GM21367 (cell line): ENCODE results near the gene VAT1L.

Experiments used
- ATAC-seq: cut with Tn5 transposase; IDR thresholded peaks from one replicate; pipeline ENCODE4 v1.9.1; 2021; ENCODE audit not compliant: unreplicated experiment

The VAT1L gene

GRCh38 chr16:77868052-77868451 lies 79.7 kb downstream of the VAT1L start:
- peak; percentile 19 for ATAC-seq

- peak; percentile 95 for ATAC-seq
Measured at GRCh38 chr16:77868478-77868877, 80.1 kb downstream of the VAT1L start.

GRCh38 chr16:77869997-77870813 lies 81.8 kb downstream of the VAT1L start:
- no peak for ATAC-seq

GRCh38 chr16:77871932-77872331 lies 83.6 kb downstream of the VAT1L start:
- ATAC-seq, result no peak

- ATAC-seq, result no peak
Measured at GRCh38 chr16:77873066-77873465, 84.7 kb downstream of the VAT1L start.

GRCh38 chr16:77874347-77874746 lies 86.0 kb downstream of the VAT1L start:
- no peak for ATAC-seq

- no peak for ATAC-seq
Measured at GRCh38 chr16:77876776-77877175, 88.4 kb downstream of the VAT1L start.

- no peak for ATAC-seq
Measured at GRCh38 chr16:77877712-77878347, 89.5 kb downstream of the VAT1L start.

GRCh38 chr16:77881355-77882030 lies 93.1 kb downstream of the VAT1L start:
- ATAC-seq, result no peak

- no peak for ATAC-seq
Measured at GRCh38 chr16:77882358-77882757, 94.0 kb downstream of the VAT1L start.

GRCh38 chr16:77885571-77886295 lies 97.4 kb downstream of the VAT1L start:
- no peak for ATAC-seq

GRCh38 chr16:77888871-77889270 lies 100.5 kb downstream of the VAT1L start:
- no peak for ATAC-seq

GRCh38 chr16:77890075-77890474 lies 101.7 kb downstream of the VAT1L start:
- ATAC-seq, result no peak

GRCh38 chr16:77894162-77894561 lies 105.8 kb downstream of the VAT1L start:
- no peak for ATAC-seq

GRCh38 chr16:77895962-77896361 lies 107.6 kb downstream of the VAT1L start:
- no peak for ATAC-seq

- ATAC-seq, result no peak
Measured at GRCh38 chr16:77896415-77897128, 108.2 kb downstream of the VAT1L start.

- ATAC-seq, result no peak
Measured at GRCh38 chr16:77897129-77897437, 108.7 kb downstream of the VAT1L start.

GRCh38 chr16:77897831-77898605 lies 109.7 kb downstream of the VAT1L start:
- no peak for ATAC-seq

- no peak for ATAC-seq
Measured at GRCh38 chr16:77898671-77899211, 110.4 kb downstream of the VAT1L start.

GRCh38 chr16:77899416-77899815 lies 111.1 kb downstream of the VAT1L start:
- no peak for ATAC-seq
